RWPE2 (cell line): ENCODE measurements around the gene ERBB2.

ENCODE experiments used
- ATAC-seq: fragments of 200-7000 bp; cut with Tn5 transposase; 3 replicates; pipeline ENCODE4 v1.9.1; 2021; ENCODE audit warnings: low read depth
- DNase-seq: peaks from one replicate; pipeline ENCODE4 v3.0.0-alpha.2; 2020; ENCODE audit warnings: low spot score
- H3K27ac ChIP-seq: fragments of 450-650 bp; 2 replicates; pipeline ENCODE4 v1.5.1; 2017; ENCODE audit warnings: mild to moderate bottlenecking; ENCODE audit not compliant: poor library complexity, severe bottlenecking
- H3K27me3 ChIP-seq: fragments of 250-450 bp; sonication (Bioruptor Pico); 2 replicates; pipeline ENCODE4 v1.5.1; 2021; ENCODE audit warnings: mild to moderate bottlenecking, moderate library complexity; ENCODE audit not compliant: insufficient read depth, poor library complexity, severe bottlenecking
- H3K36me3 ChIP-seq: fragments of 250-450 bp; sonication (Bioruptor Pico); 2 replicates; pipeline ENCODE4 v1.5.1; 2020; ENCODE audit warnings: low read depth, mild to moderate bottlenecking, moderate library complexity
- H3K4me1 ChIP-seq: fragments of 250-450 bp; sonication (Bioruptor Pico); 2 replicates; pipeline ENCODE4 v1.5.1; 2021; ENCODE audit warnings: mild to moderate bottlenecking, moderate library complexity; ENCODE audit not compliant: insufficient read depth, poor library complexity, severe bottlenecking
- H3K4me3 ChIP-seq: fragments of 250-450 bp; sonication (Bioruptor Pico); 2 replicates; pipeline ENCODE4 v1.5.1; 2021; ENCODE audit warnings: mild to moderate bottlenecking, moderate library complexity; ENCODE audit not compliant: severe bottlenecking
- H3K9me3 ChIP-seq: fragments of 250-450 bp; sonication (Bioruptor Pico); 2 replicates; pipeline ENCODE4 v1.5.1; 2021; ENCODE audit warnings: mild to moderate bottlenecking, moderate library complexity; ENCODE audit not compliant: severe bottlenecking
- CTCF ChIP-seq: fragments of 450-650 bp; IDR thresholded peaks from one replicate; pipeline ENCODE4 v1.5.1; 2017; ENCODE audit warnings: mild to moderate bottlenecking, moderate library complexity; ENCODE audit not compliant: poor library complexity, severe bottlenecking

The ERBB2 gene

GRCh38 chr17:39732586-39732985, 32.7 kb downstream of the ERBB2 start:
- H3K36me3 ChIP-seq = peaks cover 16% of the 10 kb centered on the region
- DNase-seq (no peak), ATAC-seq (no peak)
- H3K9me3 ChIP-seq = no peaks in the 10 kb centered on the region
- H3K27me3 ChIP-seq = no peaks in the 10 kb centered on the region
- no peaks in the 10 kb centered on the region for H3K4me1 ChIP-seq
- H3K27ac ChIP-seq = no peak overlapping the region
- H3K4me3 ChIP-seq = no peak overlapping the region
- no peak for TF ChIP-seq CTCF

GRCh38 chr17:39735882-39736281, 36.0 kb downstream of the ERBB2 start:
- no peaks in the 10 kb centered on the region for H3K27me3 ChIP-seq
- H3K9me3 ChIP-seq = no peaks in the 10 kb centered on the region
- no peak for TF ChIP-seq CTCF
- no peak for DNase-seq
- no peaks in the 10 kb centered on the region for H3K36me3 ChIP-seq
- H3K27ac ChIP-seq = no peak overlapping the region
- H3K4me1 ChIP-seq = peaks cover 3% of the 10 kb centered on the region
- no peak for ATAC-seq
- H3K4me3 ChIP-seq = no peak overlapping the region

- Histone ChIP-seq H3K4me3 (no peak overlapping the region), H3K9me3 (no peaks in the 10 kb centered on the region), H3K4me1 (peaks cover 9% of the 10 kb centered on the region), H3K27me3 (no peaks in the 10 kb centered on the region), H3K36me3 (no peaks in the 10 kb centered on the region), H3K27ac (no peak overlapping the region)
- ATAC-seq = no peak
- no peak for TF ChIP-seq CTCF
- DNase-seq = no peak
These were observed 36.7 kb downstream of the ERBB2 start for GRCh38 chr17:39736319-39737165.

GRCh38 chr17:39737206-39737759, 37.4 kb downstream of the ERBB2 start:
- DNase-seq = no peak
- no peak for ATAC-seq
- no peaks in the 10 kb centered on the region for H3K27me3 ChIP-seq
- H3K4me3 ChIP-seq = peak overlapping the region; percentile 44
- H3K27ac ChIP-seq = peak overlapping the region; percentile 91
- H3K4me1 ChIP-seq = peaks cover 10% of the 10 kb centered on the region
- H3K9me3 ChIP-seq = no peaks in the 10 kb centered on the region
- peaks cover 4% of the 10 kb centered on the region for H3K36me3 ChIP-seq
- no peak for TF ChIP-seq CTCF
